DND-41 (cell line): ENCODE measurements around the gene RASGRF1.

Source experiments
- ATAC-seq: fragments of 200-7000 bp; cut with Tn5 transposase; 3 replicates; pipeline ENCODE4 v1.9.1; 2021; ENCODE audit warnings: low read depth; ENCODE audit not compliant: insufficient read depth
- DNase-seq: peaks from one replicate; pipeline ENCODE4 v3.0.0-alpha.2; 2020
- H2AFZ ChIP-seq: 2 replicates; pipeline ENCODE4 v1.6.0; 2012; ENCODE audit warnings: low read depth, low read length
- H3K27ac ChIP-seq: 2 replicates; pipeline ENCODE4 v1.5.1; 2012; ENCODE audit warnings: low read length, inconsistent platforms
- H3K27me3 ChIP-seq: fragments of 200-600 bp; sonication (generic); 2 replicates; pipeline ENCODE4 v1.6.0; 2012; ENCODE audit warnings: low read length, mild to moderate bottlenecking, inconsistent platforms; ENCODE audit not compliant: insufficient read depth, poor library complexity
- H3K36me3 ChIP-seq: 2 replicates; pipeline ENCODE4 v1.5.1; 2012; ENCODE audit warnings: low read length, inconsistent platforms; ENCODE audit not compliant: insufficient read depth
- H3K4me1 ChIP-seq: 2 replicates; pipeline ENCODE4 v1.5.1; 2012; ENCODE audit warnings: mild to moderate bottlenecking, low read length; ENCODE audit not compliant: insufficient read depth
- H3K4me2 ChIP-seq: 2 replicates; pipeline ENCODE4 v1.6.0; 2012; ENCODE audit warnings: mild to moderate bottlenecking, moderate library complexity, low read length, inconsistent platforms; ENCODE audit not compliant: insufficient read depth
- H3K4me3 ChIP-seq, 2 experiments: fragments of 200-600 bp in 1 of 2; shearing (Covaris generic) in 1 of 2; 2 replicates each; pipeline ENCODE4 v1.5.1; 2012 to 2016; ENCODE audit warnings: inconsistent platforms in 2 of 2, low read length in 2 of 2, mild to moderate bottlenecking in 2 of 2, low read depth in 1 of 2, moderate library complexity in 1 of 2
- H3K79me2 ChIP-seq: 2 replicates; pipeline ENCODE4 v1.6.0; 2012; ENCODE audit warnings: low read length, inconsistent platforms; ENCODE audit not compliant: insufficient read depth
- H3K9ac ChIP-seq: 2 replicates; pipeline ENCODE4 v1.6.0; 2012; ENCODE audit warnings: low read depth, mild to moderate bottlenecking, inconsistent platforms, low read length, moderate library complexity
- H3K9me3 ChIP-seq: 2 replicates; pipeline ENCODE4 v1.5.1; 2012; ENCODE audit warnings: low read length, moderate library complexity, mild to moderate bottlenecking, inconsistent platforms; ENCODE audit not compliant: insufficient read depth, severe bottlenecking
- H4K20me1 ChIP-seq: 2 replicates; pipeline ENCODE4 v1.6.0; 2012; ENCODE audit warnings: low read length; ENCODE audit not compliant: insufficient read depth
- CTCF ChIP-seq: IDR thresholded peaks from 2 replicates; pipeline ENCODE4 v1.5.1; 2012; ENCODE audit warnings: borderline replicate concordance, low read length, moderate library complexity, mild to moderate bottlenecking; ENCODE audit not compliant: poor library complexity, severe bottlenecking; ENCODE audit errors: extremely low read depth
- EZH2 ChIP-seq: IDR thresholded peaks from 3 replicates; pipeline ENCODE4 v1.6.1; 2012; ENCODE audit warnings: borderline replicate concordance, low read depth, mild to moderate bottlenecking, moderate library complexity, low read length, inconsistent platforms; ENCODE audit not compliant: severe bottlenecking

The RASGRF1 gene

GRCh38 chr15:78977091-78977571 is 113.4 kb downstream of the RASGRF1 start:
- H3K9ac ChIP-seq, result no peak overlapping the region
- no peak overlapping the region for H3K4me2 ChIP-seq
- no peak overlapping the region for H3K27ac ChIP-seq
- DNase-seq (no peak), ATAC-seq (no peak)
- no peak overlapping the region for H2AFZ ChIP-seq
- H3K4me3 ChIP-seq, result no peak overlapping the region
- no peaks in the 10 kb centered on the region for H3K27me3 ChIP-seq
- no peaks in the 10 kb centered on the region for H3K79me2 ChIP-seq
- H3K36me3 ChIP-seq, result no peaks in the 10 kb centered on the region
- TF ChIP-seq CTCF (no peak), EZH2 (no peak)
- H4K20me1 ChIP-seq, result no peaks in the 10 kb centered on the region
- H3K9me3 ChIP-seq, result no peaks in the 10 kb centered on the region
- no peaks in the 10 kb centered on the region for H3K4me1 ChIP-seq

GRCh38 chr15:78976691-78977090 is 113.9 kb downstream of the RASGRF1 start:
- Histone ChIP-seq H3K79me2 (no peaks in the 10 kb centered on the region), H3K4me3 (no peak overlapping the region), H3K9ac (no peak overlapping the region), H3K27me3 (no peaks in the 10 kb centered on the region), H3K9me3 (no peaks in the 10 kb centered on the region), H3K4me2 (no peak overlapping the region), H3K27ac (no peak overlapping the region), H4K20me1 (no peaks in the 10 kb centered on the region), H2AFZ (no peak overlapping the region), H3K4me1 (no peaks in the 10 kb centered on the region), H3K36me3 (no peaks in the 10 kb centered on the region)
- DNase-seq (no peak), ATAC-seq (no peak)
- TF ChIP-seq EZH2 (no peak), CTCF (no peak)

GRCh38 chr15:78974272-78974918 is 116.2 kb downstream of the RASGRF1 start:
- Histone ChIP-seq H4K20me1 (no peaks in the 10 kb centered on the region), H3K9ac (no peak overlapping the region), H3K4me1 (no peaks in the 10 kb centered on the region), H3K27me3 (no peaks in the 10 kb centered on the region), H3K79me2 (no peaks in the 10 kb centered on the region), H3K9me3 (no peaks in the 10 kb centered on the region), H2AFZ (no peak overlapping the region), H3K36me3 (no peaks in the 10 kb centered on the region), H3K4me2 (no peak overlapping the region), H3K4me3 (no peak overlapping the region), H3K27ac (no peak overlapping the region)
- ATAC-seq (no peak), DNase-seq (no peak)
- TF ChIP-seq EZH2 (no peak), CTCF (no peak)
